Measurements from ENCODE around the gene GLTP.

Gene GLTP

DNA sequence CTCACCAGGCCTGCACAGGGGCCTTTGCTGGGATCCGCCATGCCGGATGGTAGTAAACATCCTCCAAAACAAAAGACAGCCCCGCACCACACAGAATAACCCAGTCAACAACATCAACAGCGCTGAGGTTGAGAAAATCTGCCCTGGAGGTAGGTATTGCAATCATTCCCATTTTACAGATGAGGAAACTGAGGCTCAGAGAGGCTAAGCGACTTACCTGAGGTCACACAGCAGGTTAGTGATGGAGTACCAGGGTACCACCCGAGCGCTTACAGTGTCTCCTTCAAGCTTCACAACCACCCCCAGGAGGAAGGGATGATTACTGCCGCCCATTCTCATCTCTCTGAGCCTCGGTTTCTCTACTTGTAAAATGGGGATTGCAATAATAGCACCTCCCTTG lies 62.1 kb downstream of the GLTP start:
- no peak for DNase-seq

DNA sequence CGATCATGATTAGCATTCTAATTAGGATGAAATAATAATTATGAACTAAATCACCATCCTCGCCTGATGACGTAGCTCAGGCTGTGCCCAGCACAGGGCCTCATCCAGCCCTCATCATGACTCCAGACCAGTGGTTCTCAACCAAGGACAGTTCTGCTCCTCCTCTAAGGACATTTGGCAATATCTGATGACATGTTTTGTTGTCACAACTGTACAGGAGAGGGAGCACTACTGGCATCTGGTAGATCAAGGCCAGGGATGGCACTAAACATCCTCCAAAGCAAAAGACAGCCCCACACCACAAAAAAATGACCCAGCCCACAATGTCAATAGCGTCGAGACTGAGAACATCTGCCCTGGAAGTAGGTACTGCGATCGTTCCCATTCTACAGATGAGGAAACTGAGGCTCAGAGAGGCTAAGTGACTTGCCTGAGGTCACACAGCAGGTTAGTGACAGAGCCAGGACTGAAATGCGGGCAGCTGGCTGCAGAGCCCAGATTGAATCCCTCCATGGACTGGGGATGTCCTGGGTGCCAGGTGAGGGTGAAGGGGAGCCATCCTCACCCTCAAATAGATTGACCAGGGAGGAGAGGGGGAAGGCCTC lies 62.6 kb downstream of the GLTP start:
- DNase-seq = no peak

DNA sequence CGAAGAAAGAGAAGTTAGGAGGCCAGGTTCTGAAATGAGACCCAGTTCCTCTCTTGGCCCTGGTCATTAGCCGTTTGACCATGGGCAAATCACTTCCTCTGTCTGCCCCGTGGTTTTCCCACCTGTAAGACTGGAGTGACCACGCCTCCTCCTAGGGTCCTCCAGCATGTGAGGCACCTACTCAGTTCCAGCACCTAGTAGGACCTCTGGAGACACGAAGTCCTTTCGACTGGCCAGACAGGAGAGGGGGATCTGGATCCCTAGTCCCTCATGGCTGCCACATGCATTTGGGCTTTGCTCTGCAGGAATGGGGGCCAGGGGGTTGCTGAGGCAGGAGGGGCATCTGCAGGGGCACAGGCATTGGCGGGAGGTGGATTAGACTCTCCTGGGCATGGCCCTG lies 63.5 kb downstream of the GLTP start:
- no peak for DNase-seq

DNA sequence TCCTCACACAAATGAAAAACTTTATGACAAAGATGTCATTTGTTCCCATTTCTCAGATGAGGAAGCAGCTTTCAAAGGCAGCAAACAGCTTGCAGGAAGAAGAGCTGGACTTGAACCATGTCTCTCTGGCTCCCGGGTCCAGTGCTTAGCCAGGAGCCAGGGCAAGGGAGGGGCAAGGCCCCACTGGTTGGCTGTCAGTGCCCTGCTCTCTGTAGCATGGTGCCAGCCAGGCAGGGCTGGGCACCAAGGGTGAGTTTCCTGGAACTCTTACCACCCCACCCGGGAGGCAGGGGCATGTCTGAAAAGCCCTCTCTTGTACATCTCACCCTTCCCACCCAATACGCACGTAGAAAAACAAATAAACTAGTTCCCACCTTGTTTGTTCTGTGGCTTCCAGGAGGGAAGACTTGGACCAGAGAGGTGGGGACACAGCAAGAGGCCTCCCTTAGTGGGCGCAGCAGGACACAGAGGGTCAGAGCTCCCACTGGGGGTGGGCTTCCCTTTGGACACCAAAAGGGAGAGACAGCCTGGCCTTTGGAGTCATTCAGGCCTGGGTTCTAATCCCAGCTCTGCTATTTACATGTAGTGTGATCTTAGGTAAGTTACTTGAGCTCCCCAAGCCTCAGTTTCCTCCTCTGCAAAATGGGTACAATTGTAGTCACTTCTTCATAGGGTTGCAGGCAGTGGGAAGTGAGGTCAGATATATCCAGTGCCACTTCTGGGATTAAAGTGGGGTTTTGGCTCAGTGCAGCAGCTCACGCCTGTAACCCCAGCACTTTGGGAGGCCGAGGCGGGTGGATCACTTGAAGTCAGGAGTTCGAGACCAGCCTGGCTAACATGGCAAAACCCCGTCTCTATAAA lies 64.4 kb downstream of the GLTP start:
- no peak for DNase-seq

DNA sequence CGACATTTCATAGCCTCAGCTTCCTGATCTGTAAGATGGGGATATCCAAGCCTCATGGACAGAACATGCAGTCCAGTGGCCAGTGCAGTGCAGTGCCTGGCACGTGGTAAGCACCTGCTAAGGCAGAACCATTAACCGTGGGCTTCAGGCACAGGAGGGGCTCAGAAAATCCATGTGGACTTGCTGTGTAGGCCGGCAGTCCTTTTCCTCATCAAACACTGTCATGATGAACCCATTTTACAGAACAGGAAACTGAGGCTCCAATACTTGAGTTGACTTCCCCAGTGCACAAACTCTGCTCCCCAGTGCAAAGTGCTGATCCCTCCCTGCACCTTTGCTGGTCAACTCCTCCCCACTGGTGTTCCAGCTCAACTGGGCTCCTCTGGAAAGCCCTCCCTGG lies 65.1 kb downstream of the GLTP start:
- DNase-seq = no peak

DNA sequence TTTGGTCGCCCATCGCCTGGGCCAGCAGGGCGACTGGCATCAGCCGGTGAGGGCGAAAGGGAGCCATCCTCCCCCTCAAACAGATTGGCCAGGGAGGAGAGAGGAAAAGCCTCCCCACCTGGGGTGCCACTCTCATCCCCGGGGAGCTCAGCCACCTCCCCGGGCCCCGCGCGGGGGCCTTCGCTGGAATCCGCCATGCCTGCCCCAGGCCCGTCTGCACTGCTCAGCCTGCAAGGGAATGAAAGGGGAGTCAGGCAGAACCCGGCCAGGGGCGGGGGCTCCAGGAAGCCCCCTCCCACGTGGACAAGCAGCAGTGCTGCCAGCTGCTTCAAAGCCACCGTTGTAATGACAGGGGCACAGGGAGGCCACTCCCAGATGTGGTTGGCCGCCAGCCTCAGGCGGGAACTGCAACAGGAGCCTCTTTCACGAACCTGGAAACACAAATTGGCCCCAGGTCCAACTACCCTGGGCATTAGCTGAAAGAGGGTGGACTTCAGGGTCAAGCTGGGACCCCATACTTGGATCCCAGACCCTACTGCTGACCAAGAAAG lies 65.7 kb downstream of the GLTP start:
- no peak for DNase-seq

DNA sequence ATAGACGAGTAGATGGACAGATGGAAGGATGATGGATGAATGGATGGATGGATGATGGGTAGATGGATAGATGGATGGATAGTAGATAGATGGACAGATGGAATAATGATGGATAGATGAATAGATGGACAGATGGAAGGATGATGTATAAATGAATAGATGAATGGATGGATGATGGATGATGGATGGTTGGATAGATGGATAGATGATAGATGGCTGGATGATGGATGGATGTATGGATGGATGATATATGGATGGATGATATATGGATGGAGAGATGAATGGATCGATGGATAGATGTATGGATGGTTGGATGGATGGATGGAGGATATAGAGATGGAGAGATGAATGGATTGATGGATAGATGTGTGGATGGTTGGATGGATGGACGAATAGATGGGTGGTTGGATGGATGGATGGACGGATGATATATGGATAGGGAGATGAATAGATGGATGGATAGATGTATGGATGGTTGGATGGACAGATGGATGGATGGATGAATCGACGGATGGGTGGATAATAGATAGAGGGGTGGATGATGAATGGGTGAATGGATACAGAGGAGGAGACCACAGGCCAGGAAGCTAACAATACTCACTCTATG lies 66.4 kb downstream of the GLTP start:
- no peak for DNase-seq

DNA sequence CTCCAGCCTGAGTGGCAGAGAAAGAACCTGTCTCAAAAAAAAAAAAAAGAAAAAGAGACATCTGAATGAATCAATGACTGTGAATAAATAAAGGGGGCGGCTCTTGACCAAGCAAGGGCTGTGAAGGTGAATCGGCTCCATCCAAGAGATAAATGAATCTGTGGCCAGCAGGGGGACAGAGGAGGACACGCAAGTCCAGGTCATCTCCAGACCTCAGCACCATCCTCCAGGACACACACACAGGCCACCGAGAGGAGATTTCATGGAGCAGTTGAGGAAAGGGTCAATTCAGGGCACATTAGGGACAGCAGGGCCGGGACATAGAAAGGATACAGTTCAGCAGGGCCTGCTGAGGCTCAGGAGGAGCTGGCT lies 68.7 kb downstream of the GLTP start:
- no peak for DNase-seq

DNA sequence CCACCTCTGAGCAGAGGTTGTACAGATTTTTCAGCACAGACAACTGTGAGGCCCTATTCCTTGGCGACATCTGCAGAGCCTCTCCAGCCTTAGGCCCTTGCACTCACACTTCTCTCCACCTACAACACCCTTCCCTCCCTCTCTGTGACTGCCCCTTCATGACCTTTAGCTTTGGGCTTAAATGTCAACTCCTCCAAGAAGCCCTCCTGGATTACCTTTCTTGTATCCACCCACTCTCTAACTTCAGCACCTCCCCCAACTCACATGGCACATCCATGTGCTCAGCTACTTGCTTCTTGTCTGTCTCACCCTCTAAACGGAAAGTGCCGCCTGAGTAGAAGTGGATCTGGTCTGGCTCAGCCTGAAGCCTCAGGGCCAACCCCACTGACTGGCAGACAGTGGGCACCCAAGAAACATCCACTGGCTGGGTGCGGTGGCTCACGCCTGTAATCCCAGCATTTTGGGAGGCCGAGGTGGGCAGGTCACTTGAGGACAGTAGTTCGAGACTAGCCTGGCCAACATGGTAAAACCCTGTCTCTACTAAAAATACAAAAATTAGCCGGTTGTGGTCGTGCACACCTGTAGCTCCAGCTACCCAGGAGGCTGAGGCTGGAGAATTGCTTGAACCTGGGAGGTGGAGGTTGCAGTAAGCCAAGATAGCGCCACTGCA lies 69.3 kb downstream of the GLTP start:
- no peak for DNase-seq

DNA sequence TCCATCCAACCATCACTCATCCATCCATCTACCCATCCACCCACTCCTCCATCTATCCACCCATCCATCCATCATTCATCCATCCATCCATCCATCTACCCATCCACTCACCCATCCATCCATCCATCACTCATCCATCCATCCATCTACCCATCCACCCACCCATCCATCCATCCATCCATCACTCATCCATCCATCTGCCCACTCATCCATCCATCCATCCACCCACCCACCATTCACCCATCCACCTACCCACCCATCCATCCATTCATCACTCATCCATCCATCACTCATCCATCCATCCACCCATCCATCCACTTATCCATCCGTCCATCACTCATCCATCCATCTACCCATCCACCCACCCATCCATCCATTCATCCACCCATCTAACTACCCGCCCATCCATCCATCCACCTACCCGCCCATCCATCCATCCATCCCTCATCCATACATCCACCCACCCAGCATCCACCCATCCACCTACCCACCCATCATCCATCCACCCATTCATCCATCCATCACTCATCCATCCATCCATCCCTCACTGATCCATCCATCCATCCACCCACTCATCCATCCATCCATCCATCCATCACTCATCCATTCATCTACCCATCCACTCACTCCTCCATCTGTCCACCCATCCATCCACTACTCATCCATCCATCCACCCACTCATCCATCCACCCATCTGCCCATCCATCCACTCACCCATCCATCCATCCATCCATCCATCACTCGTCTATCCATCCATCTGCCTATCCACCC lies 71.3 kb downstream of the GLTP start:
- DNase-seq = no peak

DNA sequence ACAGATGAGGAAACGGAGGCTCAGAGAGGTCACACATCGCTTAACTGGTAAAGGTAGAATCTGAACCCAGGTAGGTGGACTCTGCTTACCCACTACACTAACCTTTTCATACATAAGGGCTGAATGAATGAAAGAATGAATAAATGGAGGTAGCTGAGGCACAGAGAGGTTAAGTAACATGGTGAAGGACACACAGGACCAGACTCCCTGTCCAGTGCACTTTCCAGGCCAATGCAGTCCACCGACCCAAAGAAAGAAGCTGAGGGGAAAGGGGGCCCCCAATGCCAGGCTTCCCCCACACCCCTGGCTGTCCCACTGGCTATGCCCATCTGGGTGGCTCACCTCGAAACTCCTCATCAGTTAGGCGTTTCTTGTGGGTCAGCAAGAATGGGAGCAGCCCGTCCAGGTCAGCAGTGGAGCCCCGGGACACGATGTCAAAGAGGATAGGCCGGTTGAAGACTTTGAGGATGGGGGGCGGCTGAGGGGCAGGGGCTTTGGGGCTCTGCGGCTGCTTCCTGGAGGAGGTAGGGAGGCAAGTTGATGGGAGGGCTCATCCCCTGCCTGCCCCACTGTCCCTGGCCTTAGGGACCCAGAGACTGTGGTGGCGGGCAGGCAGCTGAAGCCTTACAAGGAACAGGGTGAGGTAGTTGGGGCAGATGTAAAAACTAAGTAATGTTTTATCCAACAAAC lies 72.2 kb downstream of the GLTP start:
- DNase-seq = no peak

DNA sequence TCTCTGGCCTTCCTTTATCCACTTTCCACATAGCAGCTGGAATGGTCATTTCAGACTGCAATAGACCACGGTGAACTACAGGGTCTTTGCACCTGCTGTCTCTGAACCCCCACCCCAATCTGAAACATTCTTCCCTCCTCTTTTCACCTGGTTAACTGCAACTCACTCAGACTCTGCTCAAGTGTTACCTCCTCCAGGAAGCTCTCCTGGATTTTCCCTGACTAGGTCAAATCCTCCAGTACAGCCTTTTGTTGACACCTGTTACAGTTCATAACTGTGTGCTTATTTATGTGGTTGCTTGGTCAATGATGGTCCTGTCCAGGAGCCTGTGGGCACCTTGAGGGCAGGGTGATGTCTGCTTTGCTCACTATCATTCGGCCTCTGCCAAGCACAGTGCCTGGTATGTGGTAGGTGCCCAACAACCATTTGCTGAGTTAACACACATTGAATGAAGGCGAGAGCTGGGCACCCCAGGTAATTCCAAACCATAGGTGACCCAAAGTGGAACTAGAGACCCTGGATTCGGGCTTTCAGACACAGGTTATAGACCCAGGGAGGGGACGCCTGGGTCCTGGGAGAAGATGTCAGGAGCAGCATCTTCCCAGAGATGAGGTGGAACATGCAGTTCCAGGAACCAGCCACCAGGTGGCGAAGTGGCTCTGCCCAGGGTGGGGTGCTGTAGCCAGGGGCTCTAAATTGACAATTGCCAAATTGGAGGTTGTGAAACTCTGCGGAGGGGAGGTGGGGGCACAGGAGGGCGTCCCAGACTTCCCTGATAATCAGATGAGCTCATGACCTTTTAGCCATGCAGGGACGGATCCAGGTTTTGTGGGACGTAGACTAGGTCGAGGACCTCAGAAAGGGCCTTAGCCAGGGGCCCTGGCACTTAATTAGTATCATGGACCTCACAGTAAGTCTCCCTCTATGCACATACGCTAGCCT lies 75.2 kb downstream of the GLTP start:
- peak; percentile 66 for DNase-seq

DNA sequence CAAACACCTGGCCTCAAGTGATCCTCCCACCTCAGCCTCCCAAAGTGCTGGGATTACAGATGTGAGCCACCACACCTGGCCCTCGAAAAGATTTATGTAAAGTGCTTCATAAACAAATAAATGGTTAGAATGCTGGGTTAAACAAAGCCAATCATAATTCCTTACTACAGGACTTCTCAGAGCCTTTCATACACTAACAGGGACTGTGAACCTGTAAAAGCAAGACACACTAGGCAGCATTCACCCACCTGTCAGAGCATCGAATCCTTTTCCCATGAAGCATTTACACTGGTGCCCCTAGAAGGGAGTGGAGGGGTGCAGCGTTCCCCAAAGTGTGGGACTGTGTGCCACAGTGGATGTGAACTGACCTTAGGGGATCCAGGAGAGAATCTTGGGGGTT lies 76.7 kb downstream of the GLTP start:
- no peak for DNase-seq

DNA sequence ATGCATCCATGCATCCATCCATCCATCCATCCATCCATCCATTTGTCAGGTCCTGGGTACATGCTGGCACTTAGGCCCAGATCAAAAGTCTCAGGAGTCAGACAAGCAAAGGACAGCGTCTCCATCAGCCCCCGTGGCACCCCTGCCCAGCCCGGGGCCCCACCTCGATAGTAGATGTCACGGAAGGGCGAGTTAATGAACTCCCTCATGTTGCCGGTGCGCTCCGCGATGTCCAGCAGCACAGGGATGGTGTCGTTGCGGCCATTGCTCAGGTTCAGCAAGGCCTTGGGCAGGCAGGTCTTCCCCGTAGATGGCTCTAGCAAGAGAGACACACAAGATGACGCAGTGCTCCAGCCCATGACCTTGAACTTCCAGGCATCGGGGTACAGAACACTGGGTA lies 77.5 kb downstream of the GLTP start:
- DNase-seq = no peak
